ES-I3 (cell line): ENCODE data around the gene SLC4A7.

Source experiments
- H3K36me3 ChIP-seq: 2 replicates; pipeline ENCODE4 v1.6.1; 2013; ENCODE audit warnings: mild to moderate bottlenecking, low read length, control low read depth, moderate library complexity; ENCODE audit not compliant: insufficient read depth
- H3K4me1 ChIP-seq: 2 replicates; pipeline ENCODE4 v1.6.1; 2013; ENCODE audit warnings: mild to moderate bottlenecking, control low read depth, low read length; ENCODE audit not compliant: insufficient read depth
- H3K9ac ChIP-seq: 2 replicates; pipeline ENCODE4 v1.6.1; 2013; ENCODE audit warnings: low read depth, mild to moderate bottlenecking, low read length, moderate library complexity
- H3K9me3 ChIP-seq: 2 replicates; pipeline ENCODE4 v1.6.1; 2013; ENCODE audit warnings: mild to moderate bottlenecking, low read length, moderate library complexity; ENCODE audit not compliant: control insufficient read depth, insufficient read depth

SLC4A7 gene

GRCh38 chr3:27504749-27505148 lies 20.6 kb upstream of the SLC4A7 start:
- no peaks in the 10 kb centered on the region for H3K9me3 ChIP-seq
- no peaks in the 10 kb centered on the region for H3K36me3 ChIP-seq
- H3K4me1 ChIP-seq, result peaks cover 16% of the 10 kb centered on the region
- H3K9ac ChIP-seq, result no peak overlapping the region

- Histone ChIP-seq H3K9ac (no peak overlapping the region), H3K4me1 (peaks cover 16% of the 10 kb centered on the region), H3K36me3 (no peaks in the 10 kb centered on the region), H3K9me3 (no peaks in the 10 kb centered on the region)
These were observed 19.3 kb upstream of the SLC4A7 start for GRCh38 chr3:27503526-27503925.

- no peaks in the 10 kb centered on the region for H3K36me3 ChIP-seq
- no peaks in the 10 kb centered on the region for H3K9me3 ChIP-seq
- no peak overlapping the region for H3K9ac ChIP-seq
- peaks cover 13% of the 10 kb centered on the region for H3K4me1 ChIP-seq
These were observed 17.6 kb upstream of the SLC4A7 start for GRCh38 chr3:27501759-27502158.

GRCh38 chr3:27500986-27501385 lies 16.8 kb upstream of the SLC4A7 start:
- H3K4me1 ChIP-seq, result peaks cover 13% of the 10 kb centered on the region
- H3K9me3 ChIP-seq, result no peaks in the 10 kb centered on the region
- no peaks in the 10 kb centered on the region for H3K36me3 ChIP-seq
- no peak overlapping the region for H3K9ac ChIP-seq

- Histone ChIP-seq H3K4me1 (peaks cover 10% of the 10 kb centered on the region), H3K9ac (no peak overlapping the region), H3K36me3 (no peaks in the 10 kb centered on the region), H3K9me3 (no peaks in the 10 kb centered on the region)
These were observed 15.9 kb upstream of the SLC4A7 start for GRCh38 chr3:27500035-27500434.

- no peak overlapping the region for H3K9ac ChIP-seq
- no peaks in the 10 kb centered on the region for H3K4me1 ChIP-seq
- no peaks in the 10 kb centered on the region for H3K9me3 ChIP-seq
- no peaks in the 10 kb centered on the region for H3K36me3 ChIP-seq
These were observed 10.6 kb upstream of the SLC4A7 start for GRCh38 chr3:27494784-27495183.

GRCh38 chr3:27488821-27489220 lies 4.6 kb upstream of the SLC4A7 start:
- no peaks in the 10 kb centered on the region for H3K9me3 ChIP-seq
- H3K9ac ChIP-seq, result no peak overlapping the region
- H3K36me3 ChIP-seq, result no peaks in the 10 kb centered on the region
- H3K4me1 ChIP-seq, result peaks cover 4% of the 10 kb centered on the region; the same call in 1 of the 2 replicates

GRCh38 chr3:27487383-27487782 lies 3.2 kb upstream of the SLC4A7 start:
- Histone ChIP-seq H3K4me1 (peaks cover 4% of the 10 kb centered on the region; the same call in 1 of the 2 replicates), H3K36me3 (no peaks in the 10 kb centered on the region), H3K9me3 (no peaks in the 10 kb centered on the region; the same call in 1 of the 2 replicates), H3K9ac (no peak overlapping the region)

GRCh38 chr3:27486336-27486735 lies 2.2 kb upstream of the SLC4A7 start:
- no peak overlapping the region for H3K9ac ChIP-seq
- H3K36me3 ChIP-seq, result no peaks in the 10 kb centered on the region; the same call in 1 of the 2 replicates
- H3K9me3 ChIP-seq, result no peaks in the 10 kb centered on the region; the same call in 1 of the 2 replicates
- peaks cover 4% of the 10 kb centered on the region; the same call in 1 of the 2 replicates for H3K4me1 ChIP-seq

- H3K36me3 ChIP-seq, result no peaks in the 10 kb centered on the region; the same call in 1 of the 2 replicates
- H3K9ac ChIP-seq, result no peak overlapping the region
- H3K9me3 ChIP-seq, result no peaks in the 10 kb centered on the region; the same call in 1 of the 2 replicates
- H3K4me1 ChIP-seq, result peaks cover 4% of the 10 kb centered on the region; the same call in 1 of the 2 replicates
These were observed 1.7 kb upstream of the SLC4A7 start for GRCh38 chr3:27485866-27486265.

- Histone ChIP-seq H3K9ac (peak overlapping the region; percentile 94), H3K4me1 (peaks cover 4% of the 10 kb centered on the region; the same call in 1 of the 2 replicates), H3K9me3 (no peaks in the 10 kb centered on the region; the same call in 1 of the 2 replicates), H3K36me3 (no peaks in the 10 kb centered on the region; the same call in 1 of the 2 replicates)
These were observed 818 bp downstream of the SLC4A7 start for GRCh38 chr3:27483117-27484014.

- Histone ChIP-seq H3K4me1 (no peaks in the 10 kb centered on the region), H3K9ac (no peak overlapping the region), H3K36me3 (peaks cover 5% of the 10 kb centered on the region), H3K9me3 (no peaks in the 10 kb centered on the region; the same call in 1 of the 2 replicates)
These were observed 4.2 kb downstream of the SLC4A7 start for GRCh38 chr3:27479806-27480543.

- Histone ChIP-seq H3K9ac (no peak overlapping the region), H3K4me1 (peaks cover 4% of the 10 kb centered on the region; the same call in 1 of the 2 replicates), H3K9me3 (no peaks in the 10 kb centered on the region), H3K36me3 (peaks cover 5% of the 10 kb centered on the region)
These were observed 12.1 kb downstream of the SLC4A7 start for GRCh38 chr3:27471923-27472550.

- H3K9ac ChIP-seq, result no peak overlapping the region
These were observed 15.8 kb downstream of the SLC4A7 start for GRCh38 chr3:27468283-27468886.

More at GRCh38 chr3:27468283-27468886, 15.8 kb downstream of the SLC4A7 start:
- Histone ChIP-seq H3K4me1 (peaks cover 4% of the 10 kb centered on the region; the same call in 1 of the 2 replicates), H3K36me3 (no peaks in the 10 kb centered on the region), H3K9me3 (no peaks in the 10 kb centered on the region)
